Calu3 (cell line): ENCODE measurements around the gene ACE. TPM values are rescaled to one million over a fixed set of nuclear protein-coding genes. Genes with fewer than 3 reads are reported as not detected.

ENCODE experiments used
- BruUV-seq: library from RNA; stranded (reverse); fragments of 400-500 nt; replicated peaks from 2 replicates; lab custom pipeline; 2021; lab: Mats Ljungman, UMichigan
- CTCF ChIA-PET: fragments of 300-600 bp; sonication (Branson Sonifier 250); formaldehyde crosslinking; loops from one replicate; lab custom pipeline; 2022; ENCODE audit warnings: antibody characterized with exemption; lab: Charles Lee
- DNase-seq: peaks from one replicate; pipeline ENCODE4 v3.0.0; 2022
- H3K27ac Mint-ChIP-seq: one replicate; pipeline ENCODE4 v1.8.0; 2022; ENCODE audit warnings: mixed read lengths; ENCODE audit not compliant: unreplicated experiment
- H3K27me3 Mint-ChIP-seq: one replicate; pipeline ENCODE4 v1.8.0; 2022; ENCODE audit warnings: mixed read lengths; ENCODE audit not compliant: unreplicated experiment
- H3K36me3 Mint-ChIP-seq: one replicate; pipeline ENCODE4 v1.8.0; 2022; ENCODE audit warnings: mild to moderate bottlenecking, moderate library complexity, mixed read lengths; ENCODE audit not compliant: insufficient read depth, unreplicated experiment
- H3K4me1 Mint-ChIP-seq: one replicate; pipeline ENCODE4 v1.8.0; 2022; ENCODE audit warnings: mild to moderate bottlenecking, low read depth, mixed read lengths; ENCODE audit not compliant: unreplicated experiment
- H3K4me3 Mint-ChIP-seq: one replicate; pipeline ENCODE4 v1.8.0; 2022; ENCODE audit warnings: mild to moderate bottlenecking, low read depth, moderate library complexity, mixed read lengths; ENCODE audit not compliant: unreplicated experiment
- H3K9me3 Mint-ChIP-seq: one replicate; pipeline ENCODE4 v1.8.0; 2022; ENCODE audit warnings: low read depth, mixed read lengths; ENCODE audit not compliant: unreplicated experiment
- CTCF ChIP-seq: fragments of 200-600 bp; IDR thresholded peaks from one replicate; pipeline ENCODE4 v1.8.0; 2022; ENCODE audit warnings: antibody characterized with exemption; ENCODE audit not compliant: unreplicated experiment
- intact Hi-C: fragments of 100-400 bp; cut with micrococcal nuclease; formaldehyde crosslinking; loops from one replicate; pipeline ENCODE4 v1.10.0; 2022; ENCODE audit not compliant: unreplicated experiment
- total RNA-seq: library from RNA; stranded (reverse); gene quantifications from 2 replicates; pipeline ENCODE4 v1.2.3, GENCODE V29; 2022

ACE gene
- total RNA-seq, 1 experiment from 2014 or later = 5.9 TPM

GRCh38 chr17:63504261-63504660 is 27.4 kb downstream of the ACE start:
- intact Hi-C loops = no loop called here
- DNase-seq = no peak
- BruUV-seq = no TSS peak
- Mint-ChIP-seq H3K27ac (no peak overlapping the region), H3K36me3 (no peaks in the 10 kb centered on the region), H3K4me1 (peaks cover 12% of the 10 kb centered on the region), H3K27me3 (peaks cover 83% of the 10 kb centered on the region), H3K9me3 (no peaks in the 10 kb centered on the region), H3K4me3 (no peak overlapping the region)
- CTCF ChIA-PET = no interaction called here
- TF ChIP-seq CTCF = no peak

DNA sequence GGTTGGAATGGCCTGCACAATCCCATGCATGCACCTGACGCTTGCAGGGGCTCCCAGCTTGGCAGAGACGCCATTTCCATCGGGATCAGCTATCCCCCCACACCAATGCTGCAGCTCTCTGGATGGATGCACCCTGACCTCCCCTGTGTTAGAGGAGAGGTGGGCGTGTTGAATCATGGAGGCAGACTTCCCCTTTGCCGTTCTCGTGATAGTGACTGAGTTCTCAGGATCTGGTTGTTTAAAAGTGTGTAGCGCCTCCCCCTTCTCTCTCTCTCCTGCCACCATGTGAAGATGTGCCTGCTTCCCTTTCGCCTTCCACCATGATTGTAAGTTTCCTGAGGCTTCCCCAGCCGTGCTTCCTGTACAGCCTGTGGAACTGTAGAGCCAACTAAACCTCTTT is 28.5 kb downstream of the ACE start:
- Mint-ChIP-seq H3K36me3 (no peaks in the 10 kb centered on the region), H3K4me3 (no peak overlapping the region), H3K9me3 (no peaks in the 10 kb centered on the region), H3K4me1 (peaks cover 12% of the 10 kb centered on the region), H3K27me3 (peaks cover 92% of the 10 kb centered on the region), H3K27ac (no peak overlapping the region)
- no TSS peak for BruUV-seq
- CTCF ChIA-PET = no interaction called here
- no peak for TF ChIP-seq CTCF
- DNase-seq = no peak
- intact Hi-C loops = no loop called here

GRCh38 chr17:63506627-63507026 is 29.8 kb downstream of the ACE start:
- H3K27me3 Mint-ChIP-seq = peaks cover 79% of the 10 kb centered on the region
- intact Hi-C loops = no loop called here
- no peak overlapping the region for H3K27ac Mint-ChIP-seq
- no peak for DNase-seq
- CTCF ChIA-PET = no interaction called here
- H3K36me3 Mint-ChIP-seq = no peaks in the 10 kb centered on the region
- H3K9me3 Mint-ChIP-seq = no peaks in the 10 kb centered on the region
- TF ChIP-seq CTCF = no peak
- no TSS peak for BruUV-seq
- H3K4me1 Mint-ChIP-seq = peaks cover 12% of the 10 kb centered on the region
- no peak overlapping the region for H3K4me3 Mint-ChIP-seq

DNA sequence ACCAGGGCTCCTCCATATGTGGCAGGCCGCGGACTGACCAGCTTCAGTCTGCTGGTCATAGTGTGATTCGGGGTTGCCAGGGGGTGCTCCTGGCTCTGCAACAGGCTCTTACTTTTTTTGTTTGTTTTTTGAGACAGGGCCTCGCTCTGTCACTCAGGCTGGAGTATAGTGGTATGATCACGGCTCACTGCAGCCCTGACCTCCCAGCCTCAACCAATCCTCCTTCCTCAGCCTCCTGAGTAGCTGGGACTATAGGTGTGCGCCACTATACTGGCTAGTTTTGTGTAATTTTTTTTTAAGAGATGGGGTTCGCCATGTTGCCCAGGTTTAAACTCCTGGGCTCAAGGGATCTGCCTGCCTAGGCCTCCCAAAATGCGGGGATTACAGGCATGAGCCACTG is 34.5 kb downstream of the ACE start:
- peaks cover 57% of the 10 kb centered on the region for H3K27me3 Mint-ChIP-seq
- no peaks in the 10 kb centered on the region for H3K4me1 Mint-ChIP-seq
- no peaks in the 10 kb centered on the region for H3K9me3 Mint-ChIP-seq
- no peak for DNase-seq
- no peak overlapping the region for H3K27ac Mint-ChIP-seq
- CTCF ChIA-PET = no interaction called here
- H3K36me3 Mint-ChIP-seq = no peaks in the 10 kb centered on the region
- intact Hi-C loops = no loop called here
- no peak overlapping the region for H3K4me3 Mint-ChIP-seq
- no peak for TF ChIP-seq CTCF
- no TSS peak for BruUV-seq

DNA sequence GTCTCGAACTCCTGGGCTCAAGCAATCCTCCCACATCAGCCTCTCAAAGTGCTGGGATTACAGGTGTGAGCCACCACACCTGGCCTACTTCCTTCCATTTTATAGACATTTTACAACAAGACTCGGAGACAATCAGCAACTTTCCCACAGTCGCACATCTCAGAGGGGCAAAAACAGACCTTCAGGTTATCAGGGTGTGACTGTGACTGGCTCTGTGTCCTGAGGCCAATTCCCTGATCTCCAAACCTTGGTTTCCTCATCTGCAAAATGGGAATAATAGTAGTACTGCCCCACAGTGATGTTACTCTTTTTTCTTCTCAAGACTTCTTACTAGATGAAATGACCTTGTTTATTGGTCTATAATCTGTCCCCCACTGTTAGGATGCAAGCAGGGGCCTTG is 35.5 kb downstream of the ACE start:
- CTCF ChIA-PET = no interaction called here
- peaks cover 9% of the 10 kb centered on the region for H3K4me1 Mint-ChIP-seq
- no peaks in the 10 kb centered on the region for H3K9me3 Mint-ChIP-seq
- no TSS peak for BruUV-seq
- no peak for DNase-seq
- no peak overlapping the region for H3K4me3 Mint-ChIP-seq
- H3K27me3 Mint-ChIP-seq = peaks cover 52% of the 10 kb centered on the region
- intact Hi-C loops = no loop called here
- no peak overlapping the region for H3K27ac Mint-ChIP-seq
- TF ChIP-seq CTCF = no peak
- no peaks in the 10 kb centered on the region for H3K36me3 Mint-ChIP-seq
